Panc1 (cell line): ENCODE data around the gene SPR. TPM values are rescaled to one million over a fixed set of nuclear protein-coding genes. Genes with fewer than 3 reads are reported as not detected.

Source experiments
- ATAC-seq: fragments of 200-7000 bp; cut with Tn5 transposase; 2 replicates; pipeline ENCODE4 v1.9.1; 2020; ENCODE audit warnings: mild to moderate bottlenecking, moderate library complexity
- BruUV-seq: library from RNA; stranded (reverse); fragments of 400-500 nt; replicated peaks from 2 replicates; lab custom pipeline; 2021; lab: Mats Ljungman, UMichigan
- CTCF ChIA-PET: fragments of 300-600 bp; sonication (Branson Sonifier 250); formaldehyde crosslinking; loops from one replicate; lab custom pipeline; 2022; ENCODE audit warnings: antibody characterized with exemption; lab: Charles Lee
- POLR2A ChIA-PET: fragments of 300-600 bp; sonication (Branson Sonifier 250); formaldehyde crosslinking; loops from one replicate; lab custom pipeline; 2022; ENCODE audit warnings: antibody characterized with exemption; lab: Charles Lee
- DNase-seq: peaks from one replicate; pipeline ENCODE4 v3.0.0-alpha.2; 2010; ENCODE audit warnings: low read depth, low spot score
- H3K27ac ChIP-seq: 2 replicates; pipeline ENCODE4 v1.5.1; 2011; ENCODE audit warnings: mild to moderate bottlenecking, low read length, inconsistent platforms
- H3K27me3 ChIP-seq: fragments of 200-500 bp; sonication (Bioruptor generic); 2 replicates; pipeline ENCODE4 v1.6.0; 2014; ENCODE audit warnings: low read length, inconsistent platforms; ENCODE audit not compliant: control insufficient read depth, insufficient read depth
- H3K36me3 ChIP-seq: fragments of 200-500 bp; sonication (Bioruptor generic); 2 replicates; pipeline ENCODE4 v1.5.1; 2014; ENCODE audit warnings: inconsistent platforms, mild to moderate bottlenecking, low read length, moderate library complexity; ENCODE audit not compliant: control insufficient read depth, insufficient read depth
- H3K4me1 ChIP-seq: 2 replicates; pipeline ENCODE4 v1.5.1; 2011; ENCODE audit warnings: inconsistent platforms, mild to moderate bottlenecking, low read length, moderate library complexity; ENCODE audit not compliant: control insufficient read depth, insufficient read depth
- H3K4me3 ChIP-seq, 2 experiments: 2 replicates each; pipeline ENCODE4 v1.5.1; 2011 to 2012; ENCODE audit warnings: low read depth in 2 of 2, low read length in 2 of 2, mild to moderate bottlenecking in 2 of 2, inconsistent platforms in 1 of 2, moderate library complexity in 1 of 2
- H3K9me3 ChIP-seq: fragments of 200-500 bp; sonication (Bioruptor generic); 2 replicates; pipeline ENCODE4 v1.5.1; 2014; ENCODE audit warnings: low read depth, mild to moderate bottlenecking, inconsistent platforms, low read length, moderate library complexity; ENCODE audit not compliant: control insufficient read depth, insufficient read depth
- POLR2AphosphoS5 ChIP-seq: IDR thresholded peaks from 2 replicates; pipeline ENCODE4 v1.6.1; 2012; ENCODE audit warnings: mild to moderate bottlenecking, low read depth, low read length, moderate library complexity
- SIN3A ChIP-seq: IDR thresholded peaks from 2 replicates; pipeline ENCODE4 v1.6.1; 2012; ENCODE audit warnings: low read depth, mild to moderate bottlenecking, low read length, moderate library complexity, borderline replicate concordance; ENCODE audit not compliant: insufficient read depth
- TCF7L2 ChIP-seq: IDR thresholded peaks from 2 replicates; pipeline ENCODE4 v1.6.1; 2011; ENCODE audit warnings: mild to moderate bottlenecking, low read depth, low read length, inconsistent platforms
- in situ Hi-C: cut with HindIII; loops from 2 replicates; pipeline ENCODE4 v1.10.0; 2016; ENCODE audit warnings: low sequenced_read_pairs, low pct_unique_long_range_greater_than_20kb
- intact Hi-C: fragments of 100-400 bp; cut with micrococcal nuclease; formaldehyde crosslinking; loops from one replicate; pipeline ENCODE4 v1.10.0; 2022; ENCODE audit not compliant: unreplicated experiment
- total RNA-seq: library from RNA; stranded (reverse); gene quantifications from one replicate; pipeline ENCODE4 v1.2.1, GENCODE V29; 2021; ENCODE audit not compliant: unreplicated experiment
- TF ChIP-seq, protein P1 (sequence below): fragments of 450-650 bp; IDR thresholded peaks from 2 replicates; pipeline ENCODE4 v1.5.1; 2017; ENCODE audit warnings: mild to moderate bottlenecking
- TF ChIP-seq, protein P2 (sequence below), 2 experiments: IDR thresholded peaks; 2 replicates each; pipeline ENCODE4 v1.6.1; 2011 to 2012; ENCODE audit warnings: low read depth in 2 of 2, control low read depth in 1 of 2, low read length in 1 of 2, mild to moderate bottlenecking in 1 of 2, moderate library complexity in 1 of 2; ENCODE audit not compliant: insufficient read depth in 1 of 2

The SPR gene
- total RNA-seq, 1 experiment from 2014 or later = 75.4 TPM

DNA sequence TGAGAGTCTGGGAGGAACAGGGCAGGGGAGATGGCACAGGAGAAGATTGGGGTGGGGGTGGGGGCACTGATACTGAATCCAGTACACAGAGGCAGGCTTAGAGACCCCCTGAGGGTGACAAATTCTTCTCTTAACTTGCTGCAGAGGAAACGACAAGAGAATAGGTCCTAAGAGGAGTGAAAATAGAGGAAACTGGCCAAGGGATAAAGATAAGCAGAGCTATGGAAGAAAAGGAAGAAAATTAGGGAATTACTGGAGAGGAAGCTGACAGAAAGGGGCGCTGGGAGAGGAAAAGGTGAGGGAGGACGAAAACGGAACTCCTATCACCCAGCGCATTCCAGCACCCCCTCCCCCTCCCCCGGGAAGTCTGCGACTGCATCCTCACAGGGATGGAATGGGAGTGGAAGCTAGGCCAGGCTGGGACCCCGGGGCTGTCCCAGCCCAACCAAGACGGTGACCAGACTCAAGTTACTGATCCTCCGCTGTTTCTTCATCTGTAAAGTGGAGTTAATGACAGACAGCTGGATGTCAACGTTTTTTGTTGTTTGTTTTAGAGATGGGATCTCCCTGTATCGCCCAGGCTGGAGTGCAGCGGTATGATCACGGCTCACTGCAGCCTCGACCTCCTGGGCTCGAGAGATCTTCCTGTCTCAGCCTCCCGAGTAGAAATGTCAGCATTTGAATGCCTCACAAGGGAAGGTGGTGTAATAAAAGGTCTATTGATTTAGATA is 27.5 kb downstream of the SPR start:
- ATAC-seq (no peak), DNase-seq (no peak)
- POLR2A ChIA-PET = no interaction called here
- in situ Hi-C loops = no loop called here
- intact Hi-C loops = no loop called here
- peaks cover 52% of the 10 kb centered on the region for H3K27me3 ChIP-seq
- no peaks in the 10 kb centered on the region for H3K9me3 ChIP-seq
- no peaks in the 10 kb centered on the region; the same call in 1 of the 2 replicates for H3K36me3 ChIP-seq
- no TSS peak for BruUV-seq
- CTCF ChIA-PET = no interaction called here
- TF ChIP-seq SIN3A (no peak), POLR2AphosphoS5 (no peak), TCF7L2 (no peak)
- TF ChIP-seq, protein P1, sequence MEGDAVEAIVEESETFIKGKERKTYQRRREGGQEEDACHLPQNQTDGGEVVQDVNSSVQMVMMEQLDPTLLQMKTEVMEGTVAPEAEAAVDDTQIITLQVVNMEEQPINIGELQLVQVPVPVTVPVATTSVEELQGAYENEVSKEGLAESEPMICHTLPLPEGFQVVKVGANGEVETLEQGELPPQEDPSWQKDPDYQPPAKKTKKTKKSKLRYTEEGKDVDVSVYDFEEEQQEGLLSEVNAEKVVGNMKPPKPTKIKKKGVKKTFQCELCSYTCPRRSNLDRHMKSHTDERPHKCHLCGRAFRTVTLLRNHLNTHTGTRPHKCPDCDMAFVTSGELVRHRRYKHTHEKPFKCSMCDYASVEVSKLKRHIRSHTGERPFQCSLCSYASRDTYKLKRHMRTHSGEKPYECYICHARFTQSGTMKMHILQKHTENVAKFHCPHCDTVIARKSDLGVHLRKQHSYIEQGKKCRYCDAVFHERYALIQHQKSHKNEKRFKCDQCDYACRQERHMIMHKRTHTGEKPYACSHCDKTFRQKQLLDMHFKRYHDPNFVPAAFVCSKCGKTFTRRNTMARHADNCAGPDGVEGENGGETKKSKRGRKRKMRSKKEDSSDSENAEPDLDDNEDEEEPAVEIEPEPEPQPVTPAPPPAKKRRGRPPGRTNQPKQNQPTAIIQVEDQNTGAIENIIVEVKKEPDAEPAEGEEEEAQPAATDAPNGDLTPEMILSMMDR = no peak
- TF ChIP-seq, protein P2, sequence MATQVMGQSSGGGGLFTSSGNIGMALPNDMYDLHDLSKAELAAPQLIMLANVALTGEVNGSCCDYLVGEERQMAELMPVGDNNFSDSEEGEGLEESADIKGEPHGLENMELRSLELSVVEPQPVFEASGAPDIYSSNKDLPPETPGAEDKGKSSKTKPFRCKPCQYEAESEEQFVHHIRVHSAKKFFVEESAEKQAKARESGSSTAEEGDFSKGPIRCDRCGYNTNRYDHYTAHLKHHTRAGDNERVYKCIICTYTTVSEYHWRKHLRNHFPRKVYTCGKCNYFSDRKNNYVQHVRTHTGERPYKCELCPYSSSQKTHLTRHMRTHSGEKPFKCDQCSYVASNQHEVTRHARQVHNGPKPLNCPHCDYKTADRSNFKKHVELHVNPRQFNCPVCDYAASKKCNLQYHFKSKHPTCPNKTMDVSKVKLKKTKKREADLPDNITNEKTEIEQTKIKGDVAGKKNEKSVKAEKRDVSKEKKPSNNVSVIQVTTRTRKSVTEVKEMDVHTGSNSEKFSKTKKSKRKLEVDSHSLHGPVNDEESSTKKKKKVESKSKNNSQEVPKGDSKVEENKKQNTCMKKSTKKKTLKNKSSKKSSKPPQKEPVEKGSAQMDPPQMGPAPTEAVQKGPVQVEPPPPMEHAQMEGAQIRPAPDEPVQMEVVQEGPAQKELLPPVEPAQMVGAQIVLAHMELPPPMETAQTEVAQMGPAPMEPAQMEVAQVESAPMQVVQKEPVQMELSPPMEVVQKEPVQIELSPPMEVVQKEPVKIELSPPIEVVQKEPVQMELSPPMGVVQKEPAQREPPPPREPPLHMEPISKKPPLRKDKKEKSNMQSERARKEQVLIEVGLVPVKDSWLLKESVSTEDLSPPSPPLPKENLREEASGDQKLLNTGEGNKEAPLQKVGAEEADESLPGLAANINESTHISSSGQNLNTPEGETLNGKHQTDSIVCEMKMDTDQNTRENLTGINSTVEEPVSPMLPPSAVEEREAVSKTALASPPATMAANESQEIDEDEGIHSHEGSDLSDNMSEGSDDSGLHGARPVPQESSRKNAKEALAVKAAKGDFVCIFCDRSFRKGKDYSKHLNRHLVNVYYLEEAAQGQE (IDR thresholded peaks at IDR 0.05; ENCODE audit: insufficient read depth in 1 of 2, low read depth in 2 of 2, low read length in 1 of 2) = no peak
- H3K27ac ChIP-seq = no peak overlapping the region
- H3K4me3 ChIP-seq = no peak overlapping the region
- peaks cover 9% of the 10 kb centered on the region for H3K4me1 ChIP-seq

- in situ Hi-C loops (no loop called here), intact Hi-C loops (no loop called here)
- POLR2A ChIA-PET = no interaction called here
- H3K27me3 ChIP-seq = peaks cover 48% of the 10 kb centered on the region
- H3K4me3 ChIP-seq = peak overlapping the region; percentile 35 to 55
- H3K36me3 ChIP-seq = no peaks in the 10 kb centered on the region; the same call in 1 of the 2 replicates
- H3K27ac ChIP-seq = no peak overlapping the region
- H3K9me3 ChIP-seq = no peaks in the 10 kb centered on the region
- CTCF ChIA-PET = no interaction called here
- no peak for ATAC-seq
- no TSS peak for BruUV-seq
- peaks cover 9% of the 10 kb centered on the region for H3K4me1 ChIP-seq
- DNase-seq = no peak
- TF ChIP-seq POLR2AphosphoS5 = no peak
- no peak for TF ChIP-seq SIN3A
- TF ChIP-seq TCF7L2 = no peak
- TF ChIP-seq, protein P1 = no peak
- TF ChIP-seq, protein P2 (IDR thresholded peaks at IDR 0.05; ENCODE audit: insufficient read depth in 1 of 2, low read depth in 2 of 2, low read length in 1 of 2) = no peak
These were observed 28.2 kb downstream of the SPR start for GRCh38 chr2:72915320-72915906.
